Peyer's patch (tissue), 4 donors: Measurements from ENCODE around the gene SUSD1.

Experiments
- CTCF ChIP-seq, 6 experiments: fragments of 450-650 bp in 4 of 6; fragments of 200-600 bp in 2 of 6; sonication (generic) in 1 of 6; IDR thresholded peaks; one replicate each; pipeline ENCODE4 v1.5.1; 2017 to 2019; ENCODE audit warnings: antibody characterized with exemption in 6 of 6, mild to moderate bottlenecking in 3 of 6, moderate library complexity in 1 of 6
- POLR2A ChIP-seq, 2 donors: fragments of 450-650 bp; IDR thresholded peaks; one replicate each; pipeline ENCODE4 v1.5.1; 2017; ENCODE audit warnings: antibody characterized with exemption in 2 of 2, mild to moderate bottlenecking in 2 of 2, moderate library complexity in 2 of 2

- TF ChIP-seq CTCF (IDR thresholded peaks at IDR 0.05) (no peak), POLR2A (IDR thresholded peaks at IDR 0.05) (no peak)
Measured at GRCh38 chr9:112032009-112032408, 143.1 kb downstream of the SUSD1 start.
